ENCODE measurements around the gene ZNF2. TPM values are rescaled to one million over a fixed set of nuclear protein-coding genes. Genes with fewer than 3 reads are reported as not detected.

ZNF2 gene
- total and polyA plus RNA-seq, 2 of the 13 experiments (the other 11 are each of a cell fraction or from before 2014, with no cell fraction given), result 4.3 to 6.1 TPM

GRCh38 chr2:95207111-95207961, 41.7 kb downstream of the ZNF2 start, which contains the start of gene ZNF892 (continued):
- TF ChIP-seq RARA (CRISPR knock-in tag; IDR thresholded peaks at IDR 0.05), result 0 out of 2 replicates have a peak, but pooled peaks have one; percentile 21
- peak; percentile 59 for TF ChIP-seq ZFY (CRISPR knock-in tag; IDR thresholded peaks at IDR 0.05)
- TF ChIP-seq BRF2 (CRISPR knock-in tag; IDR thresholded peaks at IDR 0.05), result 0 out of 2 replicates have a peak, but pooled peaks have one; percentile 66
- peak; percentile 93 for TF ChIP-seq ZNF143 (CRISPR knock-in tag; IDR thresholded peaks at IDR 0.05)
- 0 out of 2 replicates have a peak, but pooled peaks have one; percentile 45 for TF ChIP-seq ZFP37 (CRISPR knock-in tag; IDR thresholded peaks at IDR 0.05; ENCODE audit: borderline replicate concordance)
- TF ChIP-seq TRIM24 (CRISPR knock-in tag; IDR thresholded peaks at IDR 0.05), result no peak
- peak; percentile 72; the same call in 1 of the 2 replicates for TF ChIP-seq ZBTB33 (CRISPR knock-in tag; IDR thresholded peaks at IDR 0.05)
- peak; percentile 61; the same call in 1 of the 2 replicates for TF ChIP-seq ZFP91 (CRISPR knock-in tag; IDR thresholded peaks at IDR 0.05; ENCODE audit: borderline replicate concordance)
- TF ChIP-seq ZNF335 (CRISPR knock-in tag; IDR thresholded peaks at IDR 0.05), result 0 out of 2 replicates have a peak, but pooled peaks have one; percentile 38
- TF ChIP-seq DZIP1 (CRISPR knock-in tag; IDR thresholded peaks at IDR 0.05), result 0 out of 2 replicates have a peak, but pooled peaks have one; percentile 13
- no peak for TF ChIP-seq RXRB (CRISPR knock-in tag; IDR thresholded peaks at IDR 0.05; ENCODE audit: borderline replicate concordance)
- peak; percentile 48; the same call in 1 of the 2 replicates for TF ChIP-seq SNAPC4 (CRISPR knock-in tag; IDR thresholded peaks at IDR 0.05)
- peak; percentile 63 for TF ChIP-seq MYC (CRISPR knock-in tag; IDR thresholded peaks at IDR 0.05; ENCODE audit: borderline replicate concordance)
- TF ChIP-seq ZNF333 (CRISPR knock-in tag; IDR thresholded peaks at IDR 0.05; ENCODE audit: borderline replicate concordance), result no peak
- no peak for TF ChIP-seq ZNF530 (CRISPR knock-in tag; IDR thresholded peaks at IDR 0.05; ENCODE audit: low read depth)

All from HepG2 (cell line).